RWPE1 (cell line): ENCODE results near the gene KRTAP13-3.

Experiments used
- CTCF ChIA-PET: fragments of 350-600 bp; sonication (Branson Sonifier 250); formaldehyde crosslinking; extraction: SDS; loops from one replicate; lab custom pipeline; 2021; lab: Yijun Ruan, JAX
- POLR2A ChIA-PET: fragments of 400-600 bp; formaldehyde crosslinking; extraction: SDS; loops from one replicate; lab custom pipeline; 2020; ENCODE audit warnings: antibody characterized with exemption; ENCODE audit not compliant: low non-redundant PET; lab: Yijun Ruan, JAX
- DNase-seq: peaks from one replicate; pipeline ENCODE4 v3.0.0; 2012; ENCODE audit warnings: low spot score
- H3K27ac ChIP-seq: fragments of 450-650 bp; 2 replicates; pipeline ENCODE4 v1.5.1; 2017
- CTCF ChIP-seq: fragments of 450-650 bp; conservative IDR thresholded peaks from 2 replicates; pipeline ENCODE4 v1.5.1; 2017; ENCODE audit warnings: low read depth, mild to moderate bottlenecking

Gene KRTAP13-3

GRCh38 chr21:30425826-30426225 lies at the start of gene KRTAP13-3:
TSS of gene KRTAP13-3 (minus strand) at chr21:30425926. CDS start at chr21:30425912, 14 bp downstream.
- ChIA-PET POLR2A (no interaction called here), CTCF (no interaction called here)
- DNase-seq: no peak
- no peak within 1 kb of the TSS for H3K27ac ChIP-seq
- no peak for TF ChIP-seq CTCF

GRCh38 chr21:30468900-30469714 lies 43.4 kb upstream of the KRTAP13-3 start:
- H3K27ac ChIP-seq: no peak overlapping the region
- ChIA-PET POLR2A (no interaction called here), CTCF (no interaction called here)
- TF ChIP-seq CTCF: no peak
- DNase-seq: no peak

- peak; percentile 4 for DNase-seq
- TF ChIP-seq CTCF: peak; percentile 70
- CTCF ChIA-PET: interaction anchor here (0.6 to 0.7 kb wide), 2 partner anchors 15 to 419 kb away, joined by 3 to 5 read pairs; no protein-coding TSS in a partner anchor
- POLR2A ChIA-PET: no interaction called here
- H3K27ac ChIP-seq: no peak overlapping the region
Observed at GRCh38 chr21:30463713-30464112, 38.0 kb upstream of the KRTAP13-3 start.

GRCh38 chr21:30448514-30448913 lies 22.8 kb upstream of the KRTAP13-3 start:
- ChIA-PET POLR2A (no interaction called here), CTCF (interaction anchor here (0.6 kb wide), 2 partner anchors 16 to 156 kb away, joined by 5 to 6 read pairs; no protein-coding TSS in a partner anchor)
- no peak for TF ChIP-seq CTCF
- DNase-seq: no peak
- no peak overlapping the region for H3K27ac ChIP-seq

GRCh38 chr21:30447056-30447455 lies 21.3 kb upstream of the KRTAP13-3 start:
- ChIA-PET CTCF (interaction anchor here (0.6 kb wide), 1 partner anchor 106 kb away, joined by 3 read pairs; no protein-coding TSS in a partner anchor), POLR2A (no interaction called here)
- TF ChIP-seq CTCF: no peak
- H3K27ac ChIP-seq: no peak overlapping the region
- DNase-seq: no peak

- no peak for DNase-seq
- H3K27ac ChIP-seq: no peak overlapping the region
- POLR2A ChIA-PET: no interaction called here
- no peak for TF ChIP-seq CTCF
- CTCF ChIA-PET: interaction anchor here (1.2 kb wide), 1 partner anchor 10 kb away, joined by 4 read pairs; no protein-coding TSS in a partner anchor
Observed at GRCh38 chr21:30444204-30444603, 18.5 kb upstream of the KRTAP13-3 start.
